BJ (cell line): ENCODE results near the gene LRRN3. TPM values are rescaled to one million over a fixed set of nuclear protein-coding genes. Genes with fewer than 3 reads are reported as not detected.
"Not testable (repeated sequence)": the region's sequence is repeated elsewhere in the genome, so short reads cannot be mapped to it uniquely, and the experiment has no call there.

Experiments
- CTCF ChIA-PET: fragments of 350-600 bp; formaldehyde crosslinking; extraction: SDS; loops from one replicate; lab custom pipeline; 2021; ENCODE audit warnings: antibody characterized with exemption, inconsistent platforms; lab: Yijun Ruan, JAX
- POLR2A ChIA-PET: fragments of 300-600 bp; sonication (Branson Sonifier 250); formaldehyde crosslinking; extraction: SDS; loops from one replicate; lab custom pipeline; 2021; ENCODE audit warnings: antibody characterized with exemption; lab: Charles Lee
- DNase-seq: peaks from one replicate; pipeline ENCODE4 v3.0.0-alpha.2; 2011; ENCODE audit warnings: low read depth
- H3K27me3 ChIP-seq: 2 replicates; pipeline ENCODE4 v1.6.0; 2011; ENCODE audit warnings: low read length; ENCODE audit not compliant: control insufficient read depth, insufficient read depth
- H3K36me3 ChIP-seq: 2 replicates; pipeline ENCODE4 v1.5.1; 2011; ENCODE audit warnings: low read length; ENCODE audit not compliant: control insufficient read depth, insufficient read depth
- H3K4me3 ChIP-seq: 2 replicates; pipeline ENCODE4 v1.5.1; 2011; ENCODE audit warnings: low read depth, mild to moderate bottlenecking, control low read depth, low read length
- CTCF ChIP-seq: IDR thresholded peaks from 2 replicates; pipeline ENCODE4 v1.5.1; 2011; ENCODE audit warnings: low read depth, mild to moderate bottlenecking, control low read depth, inconsistent platforms, low read length, moderate library complexity; ENCODE audit not compliant: insufficient read depth
- polyA plus RNA-seq: library from polyadenylated mRNA; depleted of rRNA; stranded (reverse); fragments of >200 nt; gene quantifications from 2 replicates; pipeline ENCODE4 v1.2.3, GENCODE V29; 2011

LRRN3 gene
- polyA plus RNA-seq, 1 experiment, result 7.2 TPM

DNA sequence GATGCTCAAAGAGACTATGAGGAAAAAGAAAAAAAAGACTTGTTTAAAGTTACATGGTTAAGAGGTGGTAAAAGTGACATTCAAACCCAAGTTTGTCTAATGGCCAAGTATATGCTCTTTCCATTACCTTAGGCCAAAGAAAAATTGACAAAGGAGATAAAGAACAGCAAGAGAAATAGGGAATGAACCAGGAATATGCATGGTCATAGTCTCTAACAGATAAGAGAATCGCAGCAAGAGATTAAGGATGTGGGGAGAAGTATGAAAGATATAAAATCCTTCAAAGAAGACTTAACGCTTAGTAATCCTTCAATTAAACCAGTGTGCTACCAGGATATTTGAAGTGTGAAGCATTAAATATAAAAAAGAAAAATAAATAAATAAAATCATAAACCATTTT is 23.2 kb upstream of the LRRN3 start:
- ChIA-PET CTCF (no interaction called here), POLR2A (no interaction called here)
- TF ChIP-seq CTCF, result no peak
- Histone ChIP-seq H3K36me3 (no peaks in the 10 kb centered on the region), H3K27me3 (no peaks in the 10 kb centered on the region), H3K4me3 (no peak overlapping the region)
- DNase-seq, result no peak

- POLR2A ChIA-PET, result no interaction called here
Measured at GRCh38 chr7:111068618-111069017, 22.3 kb upstream of the LRRN3 start.

DNA sequence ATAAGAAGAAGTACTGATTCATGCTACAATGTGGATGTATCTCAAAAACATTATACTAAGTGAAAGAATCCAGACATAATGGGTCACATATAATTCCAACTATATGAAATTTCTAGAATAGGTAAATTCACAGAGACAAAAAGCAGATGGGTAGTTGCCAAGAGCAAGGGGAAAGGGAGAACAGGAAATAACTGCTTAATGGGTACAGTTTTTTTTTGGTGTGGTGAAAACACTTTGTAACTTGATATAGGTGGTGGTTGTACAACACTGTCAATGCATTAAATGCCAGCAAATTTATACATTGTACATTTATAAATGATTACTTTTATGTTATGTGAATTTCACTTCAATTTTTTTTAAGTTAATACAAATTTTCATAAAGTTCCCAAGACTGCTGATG is 19.4 kb upstream of the LRRN3 start:
- Histone ChIP-seq H3K4me3 (no peak overlapping the region), H3K27me3 (no peaks in the 10 kb centered on the region), H3K36me3 (no peaks in the 10 kb centered on the region)
- ChIA-PET POLR2A (no interaction called here), CTCF (no interaction called here)
- TF ChIP-seq CTCF, result no peak
- no peak for DNase-seq

More at GRCh38 chr7:111068618-111069017, 22.3 kb upstream of the LRRN3 start:
- Histone ChIP-seq H3K36me3 (no peaks in the 10 kb centered on the region), H3K27me3 (no peaks in the 10 kb centered on the region), H3K4me3 (no peak overlapping the region)
- CTCF ChIA-PET, result no interaction called here
- TF ChIP-seq CTCF, result no peak
- no peak for DNase-seq

GRCh38 chr7:111072658-111073057 is 18.3 kb upstream of the LRRN3 start:
- DNase-seq, POLR2A ChIA-PET, H3K27me3 ChIP-seq, H3K36me3 ChIP-seq, H3K4me3 ChIP-seq: not testable (repeated sequence)
- CTCF ChIA-PET, result interaction anchor here (0.6 kb wide), 1 partner anchor 19 kb away, joined by 4 read pairs; no protein-coding TSS in a partner anchor

GRCh38 chr7:111074071-111074747 is 16.7 kb upstream of the LRRN3 start:
- POLR2A ChIA-PET, result no interaction called here
- DNase-seq, result no peak

More at GRCh38 chr7:111074071-111074747, 16.7 kb upstream of the LRRN3 start:
- no peak overlapping the region for H3K4me3 ChIP-seq
- H3K36me3 ChIP-seq, result no peaks in the 10 kb centered on the region
- CTCF ChIA-PET, result interaction anchor here (0.6 kb wide), 1 partner anchor 205 kb away, joined by 3 read pairs; no protein-coding TSS in a partner anchor
- no peak for TF ChIP-seq CTCF
- no peaks in the 10 kb centered on the region for H3K27me3 ChIP-seq
